Neural progenitor cell (in vitro differentiated cells): Measurements from ENCODE around the gene KLK12. TPM values are rescaled to one million over a fixed set of nuclear protein-coding genes. Genes with fewer than 3 reads are reported as not detected.
A peak's percentile ranks its signal among the peaks of the same experiment; 100 is the strongest.
"Not testable (repeated sequence)": the region's sequence is repeated elsewhere in the genome, so short reads cannot be mapped to it uniquely, and the experiment has no call there.

Experiments used
- DNase-seq: peaks from one replicate; pipeline ENCODE4 v3.0.0-alpha.2; 2016; ENCODE audit warnings: low spot score
- H2AFZ ChIP-seq: fragments of 200-600 bp; sonication (generic); replicated peaks from 2 replicates; pipeline ENCODE4 v1.6.1; 2016; ENCODE audit warnings: antibody characterized with exemption
- H3F3A ChIP-seq: fragments of 200-600 bp; sonication (generic); 2 replicates; pipeline ENCODE4 v1.6.1; 2016; ENCODE audit warnings: antibody characterized with exemption, low read depth
- H3K27ac ChIP-seq: fragments of 200-600 bp; sonication (generic); 2 replicates; pipeline ENCODE4 v1.5.1; 2016; ENCODE audit warnings: mild to moderate bottlenecking
- H3K27me3 ChIP-seq: fragments of 200-600 bp; sonication (generic); 2 replicates; pipeline ENCODE4 v1.6.1; 2016; ENCODE audit warnings: mild to moderate bottlenecking, moderate library complexity
- H3K36me3 ChIP-seq: fragments of 200-600 bp; sonication (generic); 2 replicates; pipeline ENCODE4 v1.5.1; 2016
- H3K4me1 ChIP-seq: fragments of 200-600 bp; sonication (generic); 2 replicates; pipeline ENCODE4 v1.6.1; 2016; ENCODE audit warnings: mixed run types
- H3K4me2 ChIP-seq: fragments of 200-600 bp; sonication (generic); 2 replicates; pipeline ENCODE4 v1.6.1; 2016
- H3K4me3 ChIP-seq: fragments of 200-600 bp; sonication (generic); 2 replicates; pipeline ENCODE4 v1.5.1; 2016
- H3K79me2 ChIP-seq: fragments of 200-600 bp; sonication (generic); 2 replicates; pipeline ENCODE4 v1.6.1; 2016; ENCODE audit warnings: low read depth
- H3K9ac ChIP-seq: fragments of 200-600 bp; sonication (generic); 2 replicates; pipeline ENCODE4 v1.6.1; 2016
- H3K9me3 ChIP-seq: fragments of 200-600 bp; sonication (generic); 2 replicates; pipeline ENCODE4 v1.5.1; 2016; ENCODE audit warnings: low read depth
- H4K20me1 ChIP-seq: fragments of 200-600 bp; sonication (generic); 2 replicates; pipeline ENCODE4 v1.6.1; 2016; ENCODE audit warnings: low read depth
- H3K27ac Mint-ChIP-seq: 3 replicates; pipeline ENCODE4 v1.8.0; 2021; ENCODE audit warnings: mixed read lengths
- H3K27me3 Mint-ChIP-seq: 2 replicates; pipeline ENCODE4 v1.8.0; 2022; ENCODE audit warnings: low read depth, mild to moderate bottlenecking, inconsistent platforms, moderate library complexity, mixed read lengths; ENCODE audit not compliant: insufficient read depth
- H3K36me3 Mint-ChIP-seq: 3 replicates; pipeline ENCODE4 v1.8.0; 2021; ENCODE audit warnings: mixed read lengths
- H3K4me1 Mint-ChIP-seq: 3 replicates; pipeline ENCODE4 v1.8.0; 2021; ENCODE audit warnings: mixed read lengths
- H3K4me3 Mint-ChIP-seq: 3 replicates; pipeline ENCODE4 v1.8.0; 2021; ENCODE audit warnings: mild to moderate bottlenecking, moderate library complexity, mixed read lengths
- H3K9me3 Mint-ChIP-seq: 3 replicates; pipeline ENCODE4 v1.8.0; 2020; ENCODE audit warnings: mixed read lengths
- EZH2 ChIP-seq: fragments of 200-600 bp; sonication (generic); IDR thresholded peaks from 2 replicates; pipeline ENCODE4 v1.6.1; 2017; ENCODE audit warnings: antibody characterized with exemption, mild to moderate bottlenecking, moderate library complexity
- EZH2phosphoT487 ChIP-seq: fragments of 200-600 bp; sonication (generic); IDR thresholded peaks from 2 replicates; pipeline ENCODE4 v1.6.1; 2017; ENCODE audit warnings: antibody characterized with exemption
- total RNA-seq: library from RNA; depleted of rRNA; stranded (reverse); fragments of >200 nt; gene quantifications from 2 replicates; pipeline ENCODE4 v1.2.3, GENCODE V29; 2015; ENCODE audit warnings: low replicate concordance
- TF ChIP-seq, protein P1 (sequence below): fragments of 200-600 bp; sonication (generic); IDR thresholded peaks from 2 replicates; pipeline ENCODE4 v1.5.1; 2017; ENCODE audit warnings: antibody characterized with exemption, mild to moderate bottlenecking

The KLK12 gene
- total RNA-seq, 1 donor from 2014 or later = not detected

DNA sequence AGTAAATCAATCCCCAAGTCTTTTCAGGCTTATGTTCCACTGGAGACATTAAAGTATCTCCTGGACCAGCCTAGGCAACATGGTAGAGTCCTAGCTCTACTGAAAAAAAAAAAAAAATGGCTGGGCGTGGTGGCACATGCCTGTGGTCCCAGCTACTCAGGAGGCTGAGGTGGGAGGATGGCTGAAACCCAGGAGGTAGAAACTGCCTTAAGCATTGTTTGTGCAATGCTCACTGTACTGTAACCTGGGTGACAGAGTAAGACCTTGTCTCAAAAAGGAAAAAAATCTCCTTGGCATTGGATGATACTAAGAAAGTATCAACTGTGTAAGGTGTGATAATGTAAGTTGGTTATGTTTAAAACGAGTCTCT, 42.2 kb downstream of the KLK12 start:
- Histone ChIP-seq H2AFZ (no peak overlapping the region), H3K27ac (no peak overlapping the region), H3K36me3 (no peaks in the 10 kb centered on the region), H3K4me3 (no peak overlapping the region), H3K9ac (no peak overlapping the region), H3K4me2 (no peak overlapping the region), H3K27me3 (peaks cover 27% of the 10 kb centered on the region), H3K79me2 (no peaks in the 10 kb centered on the region), H4K20me1 (no peaks in the 10 kb centered on the region), H3K9me3 (no peaks in the 10 kb centered on the region), H3K4me1 (no peaks in the 10 kb centered on the region), H3F3A (no peaks in the 10 kb centered on the region)
- TF ChIP-seq EZH2phosphoT487 (no peak), EZH2 (no peak)
- TF ChIP-seq, protein P1, sequence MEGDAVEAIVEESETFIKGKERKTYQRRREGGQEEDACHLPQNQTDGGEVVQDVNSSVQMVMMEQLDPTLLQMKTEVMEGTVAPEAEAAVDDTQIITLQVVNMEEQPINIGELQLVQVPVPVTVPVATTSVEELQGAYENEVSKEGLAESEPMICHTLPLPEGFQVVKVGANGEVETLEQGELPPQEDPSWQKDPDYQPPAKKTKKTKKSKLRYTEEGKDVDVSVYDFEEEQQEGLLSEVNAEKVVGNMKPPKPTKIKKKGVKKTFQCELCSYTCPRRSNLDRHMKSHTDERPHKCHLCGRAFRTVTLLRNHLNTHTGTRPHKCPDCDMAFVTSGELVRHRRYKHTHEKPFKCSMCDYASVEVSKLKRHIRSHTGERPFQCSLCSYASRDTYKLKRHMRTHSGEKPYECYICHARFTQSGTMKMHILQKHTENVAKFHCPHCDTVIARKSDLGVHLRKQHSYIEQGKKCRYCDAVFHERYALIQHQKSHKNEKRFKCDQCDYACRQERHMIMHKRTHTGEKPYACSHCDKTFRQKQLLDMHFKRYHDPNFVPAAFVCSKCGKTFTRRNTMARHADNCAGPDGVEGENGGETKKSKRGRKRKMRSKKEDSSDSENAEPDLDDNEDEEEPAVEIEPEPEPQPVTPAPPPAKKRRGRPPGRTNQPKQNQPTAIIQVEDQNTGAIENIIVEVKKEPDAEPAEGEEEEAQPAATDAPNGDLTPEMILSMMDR = no peak
- peaks cover 5% of the 10 kb centered on the region for H3K27me3 Mint-ChIP-seq
- no peak overlapping the region for H3K4me3 Mint-ChIP-seq
- H3K27ac Mint-ChIP-seq = no peak overlapping the region
- H3K4me1 Mint-ChIP-seq = no peaks in the 10 kb centered on the region
- no peaks in the 10 kb centered on the region for H3K36me3 Mint-ChIP-seq
- no peaks in the 10 kb centered on the region for H3K9me3 Mint-ChIP-seq
- DNase-seq = no peak

DNA sequence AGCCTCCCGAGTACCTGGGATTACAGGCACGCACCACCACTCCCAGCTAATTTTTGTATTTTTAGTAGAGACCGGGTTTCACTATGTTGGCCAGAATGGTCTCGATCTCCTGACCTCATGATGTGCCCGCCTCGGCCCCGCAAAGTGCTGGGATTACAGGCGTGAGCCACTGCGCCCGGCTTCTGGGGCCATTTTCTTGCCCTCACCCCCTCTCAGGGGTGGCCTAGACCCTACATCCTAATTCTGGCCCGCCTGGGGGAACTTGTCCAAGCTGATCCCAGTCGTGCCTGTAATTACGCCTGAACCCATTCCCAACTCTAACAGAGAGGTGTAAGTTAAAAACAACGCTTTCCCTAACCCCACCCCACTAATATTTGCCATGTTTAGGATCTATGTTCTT, 50.4 kb downstream of the KLK12 start:
- H3F3A ChIP-seq, H3K4me3 ChIP-seq, H3K9me3 ChIP-seq, H4K20me1 ChIP-seq, H3K9me3 Mint-ChIP-seq, H3K4me1 Mint-ChIP-seq, H2AFZ ChIP-seq, H3K79me2 ChIP-seq, H3K4me1 ChIP-seq, H3K4me2 ChIP-seq, H3K27ac ChIP-seq, H3K36me3 ChIP-seq, H3K27ac Mint-ChIP-seq, DNase-seq, H3K36me3 Mint-ChIP-seq, H3K9ac ChIP-seq, H3K4me3 Mint-ChIP-seq: not testable (repeated sequence)
- peaks cover 15% of the 10 kb centered on the region for H3K27me3 Mint-ChIP-seq
- peaks cover 66% of the 10 kb centered on the region for H3K27me3 ChIP-seq

DNA sequence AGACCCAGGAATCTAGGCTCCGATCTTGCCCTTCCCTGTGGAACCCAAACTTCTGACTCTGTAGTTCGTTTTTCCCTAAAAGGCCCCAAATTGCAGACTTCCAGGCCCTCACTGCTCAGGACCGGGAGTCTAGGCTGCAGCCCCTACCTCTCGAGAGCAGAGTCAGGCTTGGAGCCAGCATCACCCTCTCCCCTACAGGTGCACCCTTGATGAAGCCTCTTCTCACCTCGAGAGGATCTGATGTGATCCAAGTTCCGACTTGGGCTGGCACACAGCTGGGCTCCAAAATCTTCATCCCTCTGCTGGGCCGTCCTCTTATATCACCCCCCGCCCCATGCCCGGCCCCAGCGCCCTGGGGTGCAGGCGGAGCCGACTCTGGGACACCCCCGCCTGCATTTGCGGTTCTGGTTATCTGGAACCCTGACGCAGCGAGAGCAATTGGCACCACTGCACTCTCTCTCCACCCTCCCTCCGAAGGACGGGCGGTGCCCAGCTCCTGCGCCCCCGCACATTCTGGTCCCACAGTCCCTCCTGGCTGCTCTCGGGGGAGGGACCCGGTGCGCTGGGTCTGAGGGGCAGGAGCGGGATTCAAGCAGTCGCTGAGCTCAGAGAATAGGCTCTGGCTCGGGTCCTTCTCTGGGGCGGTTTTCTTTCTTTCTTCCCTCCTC, 51.0 kb downstream of the KLK12 start, which contains the start of gene KLK7:
Gene KLK7, minus strand, starts transcription at position 293 of the 668 bp plus-strand sequence. CDS start 1,518 bp downstream, outside the sequence.
- peaks cover 4% of the 10 kb centered on the region for H3K9me3 Mint-ChIP-seq
- Histone ChIP-seq H3K79me2 (no peaks in the 10 kb centered on the region), H2AFZ (peak within 1 kb of the TSS; percentile 72), H3K4me3 (no peak within 1 kb of the TSS), H3K27ac (no peak within 1 kb of the TSS), H3K36me3 (no peaks in the 10 kb centered on the region), H3K27me3 (peaks cover 59% of the 10 kb centered on the region), H3K4me1 (peaks cover 3% of the 10 kb centered on the region), H3K9ac (no peak within 1 kb of the TSS), H3K4me2 (peak within 1 kb of the TSS; percentile 35), H4K20me1 (no peaks in the 10 kb centered on the region), H3F3A (no peaks in the 10 kb centered on the region), H3K9me3 (no peaks in the 10 kb centered on the region)
- H3K27ac Mint-ChIP-seq = no peak within 1 kb of the TSS
- no peak within 1 kb of the TSS for H3K4me3 Mint-ChIP-seq
- no peak for DNase-seq
- TF ChIP-seq EZH2 (no peak), EZH2phosphoT487 (no peak)
- TF ChIP-seq, protein P1 = no peak
- peaks cover 15% of the 10 kb centered on the region for H3K27me3 Mint-ChIP-seq
- no peaks in the 10 kb centered on the region for H3K36me3 Mint-ChIP-seq
- H3K4me1 Mint-ChIP-seq = peaks cover 9% of the 10 kb centered on the region

DNA sequence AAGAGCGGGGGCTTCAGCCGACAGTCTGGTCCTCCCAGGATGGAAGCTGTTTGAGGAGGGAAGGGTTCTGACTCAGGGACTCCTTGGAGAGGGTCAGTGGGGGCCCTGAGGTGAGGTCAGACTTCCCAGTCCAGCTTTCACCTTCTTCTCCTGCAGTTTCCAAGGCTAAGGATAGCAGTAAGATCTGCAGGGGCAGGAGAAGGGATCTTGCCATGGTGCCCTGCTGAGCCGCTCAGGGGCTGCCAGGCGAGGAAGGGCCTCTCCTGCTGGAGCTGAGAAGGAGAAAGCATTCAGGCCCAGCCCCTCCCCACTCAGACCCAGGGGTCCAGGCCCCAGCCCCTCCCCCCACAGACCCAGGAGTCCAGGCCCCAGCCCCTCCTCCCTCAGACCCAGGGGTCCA, 52.6 kb downstream of the KLK12 start:
- Mint-ChIP-seq H3K4me1 (peaks cover 17% of the 10 kb centered on the region), H3K36me3 (no peaks in the 10 kb centered on the region), H3K4me3 (no peak overlapping the region), H3K27ac (no peak overlapping the region), H3K27me3 (peaks cover 15% of the 10 kb centered on the region), H3K9me3 (peaks cover 4% of the 10 kb centered on the region)
- Histone ChIP-seq H3K9ac (no peak overlapping the region), H3K36me3 (no peaks in the 10 kb centered on the region), H3K4me1 (peaks cover 3% of the 10 kb centered on the region), H3K79me2 (no peaks in the 10 kb centered on the region), H3K4me2 (no peak overlapping the region), H3K27ac (no peak overlapping the region), H3K4me3 (no peak overlapping the region), H2AFZ (no peak overlapping the region), H4K20me1 (no peaks in the 10 kb centered on the region), H3F3A (no peaks in the 10 kb centered on the region), H3K27me3 (peaks cover 43% of the 10 kb centered on the region), H3K9me3 (no peaks in the 10 kb centered on the region)
- TF ChIP-seq, protein P1 = no peak
- TF ChIP-seq EZH2 (no peak), EZH2phosphoT487 (no peak)
- no peak for DNase-seq
